ENCODE results near the gene KLRC3.
"Not testable (repeated sequence)": the region's sequence is repeated elsewhere in the genome, so short reads cannot be mapped to it uniquely, and the experiment has no call there.

KLRC3 gene

GRCh38 chr12:10398168-10398567 is 22.2 kb downstream of the KLRC3 start:
- DNase-seq, result no peak

GRCh38 chr12:10397296-10397695 is 23.1 kb downstream of the KLRC3 start:
- peak; percentile 20 for DNase-seq

- DNase-seq, result not testable (repeated sequence)
These were observed 24.2 kb downstream of the KLRC3 start for GRCh38 chr12:10396176-10396575.

GRCh38 chr12:10395390-10395998 is 24.9 kb downstream of the KLRC3 start:
- DNase-seq, result peak; percentile 91

GRCh38 chr12:10394531-10395152 is 25.8 kb downstream of the KLRC3 start:
- not testable (repeated sequence) for DNase-seq

GRCh38 chr12:10393291-10393690 is 27.1 kb downstream of the KLRC3 start:
- DNase-seq, result no peak

- peak; percentile 89 for DNase-seq
These were observed 27.9 kb downstream of the KLRC3 start for GRCh38 chr12:10392394-10392930.

GRCh38 chr12:10390991-10391390 is 29.4 kb downstream of the KLRC3 start:
- DNase-seq, result not testable (repeated sequence)

- no peak for DNase-seq
These were observed 30.5 kb downstream of the KLRC3 start, which contains the start of gene KLRK1 for GRCh38 chr12:10389904-10390303. TSS of gene KLRK1 (minus strand) at chr12:10390041. CDS start at chr12:10388810, 1,231 bp downstream.

- DNase-seq, result no peak
These were observed 31.6 kb downstream of the KLRC3 start for GRCh38 chr12:10388624-10389413.

- DNase-seq, result not testable (repeated sequence)
These were observed 32.9 kb downstream of the KLRC3 start for GRCh38 chr12:10387498-10387897.

GRCh38 chr12:10386857-10387256 is 33.5 kb downstream of the KLRC3 start:
- DNase-seq, result no peak

- no peak for DNase-seq
These were observed 35.2 kb downstream of the KLRC3 start for GRCh38 chr12:10385166-10385613.

- DNase-seq, result no peak
These were observed 36.2 kb downstream of the KLRC3 start for GRCh38 chr12:10384191-10384590.

- no peak for DNase-seq
These were observed 38.3 kb downstream of the KLRC3 start for GRCh38 chr12:10381928-10382628.

- DNase-seq, result not testable (repeated sequence)
These were observed 41.7 kb downstream of the KLRC3 start for GRCh38 chr12:10378737-10379136.

GRCh38 chr12:10374624-10375018 is 45.8 kb downstream of the KLRC3 start:
- no peak for DNase-seq

GRCh38 chr12:10372559-10372958 is 47.8 kb downstream of the KLRC3 start:
- no peak for DNase-seq

GRCh38 chr12:10371893-10372535 is 48.4 kb downstream of the KLRC3 start:
- DNase-seq, result not testable (repeated sequence)

GRCh38 chr12:10369557-10370415 is 50.6 kb downstream of the KLRC3 start:
- no peak for DNase-seq
